Keratinocyte (primary cell): ENCODE measurements around the gene PPME1. TPM values are rescaled to one million over a fixed set of nuclear protein-coding genes. Genes with fewer than 3 reads are reported as not detected.

Experiments
- DNase-seq: peaks from one replicate; pipeline ENCODE4 v3.0.0-alpha.2; 2011; ENCODE audit warnings: low read depth, missing footprints, low spot score
- FAIRE-seq: peaks from 2 replicates; lab custom pipeline; 2011; peaks lifted over from hg19 to GRCh38; lab: Jason Lieb, UNC
- H2AFZ ChIP-seq: 2 replicates; pipeline ENCODE4 v1.6.0; 2012; ENCODE audit warnings: low read length, control low read depth, inconsistent platforms; ENCODE audit not compliant: control insufficient read depth
- H3K27ac ChIP-seq: 2 replicates; pipeline ENCODE4 v1.5.1; 2011; ENCODE audit warnings: low read length; ENCODE audit not compliant: control insufficient read depth, insufficient read depth
- H3K27me3 ChIP-seq: 3 replicates; pipeline ENCODE4 v1.6.0; 2011; ENCODE audit warnings: low read length; ENCODE audit not compliant: control insufficient read depth, insufficient read depth; ENCODE audit errors: extremely low read depth
- H3K36me3 ChIP-seq, 2 experiments: 2 replicates in 1 of 2; 3 replicates in 1 of 2; pipeline ENCODE4 v1.5.1; 2011; ENCODE audit warnings: low read length in 2 of 2, mild to moderate bottlenecking in 1 of 2; ENCODE audit not compliant: control insufficient read depth in 2 of 2, insufficient read depth in 2 of 2; ENCODE audit errors: extremely low read depth in 1 of 2
- H3K4me1 ChIP-seq: 3 replicates; pipeline ENCODE4 v1.5.1; 2011; ENCODE audit warnings: low read length; ENCODE audit not compliant: control insufficient read depth, insufficient read depth; ENCODE audit errors: extremely low read depth
- H3K4me2 ChIP-seq: 3 replicates; pipeline ENCODE4 v1.6.0; 2011; ENCODE audit warnings: low read depth, low read length; ENCODE audit not compliant: control insufficient read depth, insufficient read depth; ENCODE audit errors: extremely low read depth
- H3K4me3 ChIP-seq, 3 experiments: fragments of 200-600 bp in 1 of 3; sonication (generic) in 1 of 3; 2 replicates in 2 of 3; 3 replicates in 1 of 3; pipeline ENCODE4 v1.5.1; 2011 to 2016; ENCODE audit warnings: low read length in 3 of 3, mild to moderate bottlenecking in 3 of 3, control low read depth in 2 of 3, inconsistent platforms in 1 of 3, low read depth in 1 of 3, mixed read lengths in 1 of 3, mixed run types in 1 of 3, moderate library complexity in 1 of 3; ENCODE audit not compliant: control insufficient read depth in 2 of 3, insufficient read depth in 2 of 3; ENCODE audit errors: extremely low read depth in 1 of 3
- H3K79me2 ChIP-seq: 2 replicates; pipeline ENCODE4 v1.6.0; 2012; ENCODE audit warnings: low read length; ENCODE audit not compliant: control insufficient read depth, insufficient read depth
- H3K9ac ChIP-seq: 3 replicates; pipeline ENCODE4 v1.6.0; 2011; ENCODE audit warnings: low read length; ENCODE audit not compliant: control insufficient read depth, insufficient read depth; ENCODE audit errors: extremely low read depth
- H3K9me1 ChIP-seq: 3 replicates; pipeline ENCODE4 v1.6.0; 2011; ENCODE audit warnings: low read length; ENCODE audit not compliant: control insufficient read depth, insufficient read depth; ENCODE audit errors: extremely low read depth
- H3K9me3 ChIP-seq: 2 replicates; pipeline ENCODE4 v1.5.1; 2012; ENCODE audit warnings: low read depth, low read length; ENCODE audit not compliant: control insufficient read depth
- H4K20me1 ChIP-seq: 3 replicates; pipeline ENCODE4 v1.6.0; 2011; ENCODE audit warnings: low read length; ENCODE audit not compliant: control insufficient read depth, insufficient read depth; ENCODE audit errors: extremely low read depth
- CTCF ChIP-seq, 3 experiments: IDR thresholded peaks in 1 of 3; conservative IDR thresholded peaks in 1 of 3; optimal IDR thresholded peaks in 1 of 3; 2 replicates in 2 of 3; 3 replicates in 1 of 3; pipeline versions ENCODE3 to v1.5.1; 2011; ENCODE audit warnings: low read length in 3 of 3, mild to moderate bottlenecking in 3 of 3, moderate library complexity in 2 of 3, control low read depth in 1 of 3, inconsistent platforms in 1 of 3; ENCODE audit not compliant: insufficient read depth in 2 of 3; ENCODE audit errors: extremely low read depth in 1 of 3
- EZH2 ChIP-seq: IDR thresholded peaks from one replicate; pipeline ENCODE4 v1.6.1; 2012; ENCODE audit warnings: inconsistent platforms, mild to moderate bottlenecking, low read length, moderate library complexity
- dilution Hi-C: fragments of 300-500 bp; cut with MboI; formaldehyde crosslinking; loops from one replicate; pipeline ENCODE4 v1.7.0; 2020; ENCODE audit warnings: low sequenced_read_pairs; ENCODE audit not compliant: extremely low pct_ligation_motif_present
- polyA plus RNA-seq, 5 experiments: library from polyadenylated mRNA; depleted of rRNA in 3 of 5; stranded (reverse) in 3 of 5; stranded (forward) in 1 of 5; unstranded in 1 of 5; fragments of >200 nt; gene quantifications; 1 replicate in 1 of 5; 2 replicates in 3 of 5; 3 replicates in 1 of 5; pipeline versions ENCODE4 v1.2.1 to v1.2.3, GENCODE V29; 2011 to 2012; ENCODE audit warnings: missing spikeins in 2 of 5, low read depth in 1 of 5, low replicate concordance in 1 of 5

Gene PPME1
- polyA plus RNA-seq, 1 donor (not counting 4 experiments of a cell fraction or from before 2014, with no cell fraction given): 34.0 TPM

DNA sequence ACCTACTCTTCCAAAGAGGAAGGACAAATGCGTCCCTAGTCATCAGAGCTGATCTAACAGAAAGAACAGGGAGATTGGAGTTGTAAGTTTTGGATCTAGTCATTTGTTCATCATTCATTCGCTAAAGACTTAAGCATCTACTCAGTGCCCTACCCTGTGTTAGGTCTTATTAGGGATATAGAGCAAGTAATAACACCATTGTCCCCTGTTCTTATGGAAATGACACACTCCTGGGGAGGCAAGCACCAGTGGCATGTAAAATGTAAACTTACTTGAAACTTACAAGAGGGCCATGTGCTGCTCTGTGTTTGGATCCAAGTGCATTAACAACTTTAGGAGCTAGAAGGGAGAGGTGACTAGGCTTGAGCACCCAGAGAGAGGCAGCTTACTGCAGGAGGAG, 78.4 kb downstream of the PPME1 start:
- no peak overlapping the region for H3K27ac ChIP-seq
- no peaks in the 10 kb centered on the region for H3K9me1 ChIP-seq
- FAIRE-seq: no peak
- no peak for DNase-seq
- dilution Hi-C loops: no loop called here
- no peaks in the 10 kb centered on the region for H4K20me1 ChIP-seq
- no peaks in the 10 kb centered on the region for H3K27me3 ChIP-seq
- no peak overlapping the region for H3K9ac ChIP-seq
- no peak overlapping the region for H2AFZ ChIP-seq
- no peak overlapping the region for H3K4me3 ChIP-seq
- H3K4me2 ChIP-seq: no peak overlapping the region
- peaks cover 25 to 27% of the 10 kb centered on the region in 2 experiments for H3K36me3 ChIP-seq
- H3K4me1 ChIP-seq: no peaks in the 10 kb centered on the region
- TF ChIP-seq CTCF (optimal IDR thresholded peaks at IDR 0.05 in 1 of 3, IDR thresholded peaks at IDR 0.05 in 1 of 3, conservative IDR thresholded peaks at IDR 0.05 in 1 of 3; ENCODE audit: extremely low read depth in 1 of 3, insufficient read depth in 2 of 3, low read length in 3 of 3): no peak
- TF ChIP-seq EZH2: no peak
- no peaks in the 10 kb centered on the region for H3K9me3 ChIP-seq
- no peaks in the 10 kb centered on the region for H3K79me2 ChIP-seq

GRCh38 chr11:74253361-74253760, 82.3 kb downstream of the PPME1 start:
- Histone ChIP-seq H3K9me1 (no peaks in the 10 kb centered on the region), H3K4me2 (no peak overlapping the region), H3K9me3 (no peaks in the 10 kb centered on the region), H3K4me3 (no peak overlapping the region), H2AFZ (no peak overlapping the region), H3K4me1 (no peaks in the 10 kb centered on the region), H3K9ac (no peak overlapping the region), H3K27me3 (no peaks in the 10 kb centered on the region), H4K20me1 (no peaks in the 10 kb centered on the region), H3K79me2 (no peaks in the 10 kb centered on the region), H3K36me3 (peaks cover 21 to 28% of the 10 kb centered on the region in 2 experiments), H3K27ac (no peak overlapping the region)
- dilution Hi-C loops: loop anchor here (25.0 kb wide), 2 partner anchors 184 to 309 kb away; no protein-coding TSS in a partner anchor
- no peak for TF ChIP-seq EZH2
- no peak for TF ChIP-seq CTCF (optimal IDR thresholded peaks at IDR 0.05 in 1 of 3, IDR thresholded peaks at IDR 0.05 in 1 of 3, conservative IDR thresholded peaks at IDR 0.05 in 1 of 3; ENCODE audit: extremely low read depth in 1 of 3, insufficient read depth in 2 of 3, low read length in 3 of 3)
- FAIRE-seq: no peak
- no peak for DNase-seq
